Mesenchymal stem cell (in vitro differentiated cells and primary cell): ENCODE results near the gene ASB9.
"Not testable (repeated sequence)": the region's sequence is repeated elsewhere in the genome, so short reads cannot be mapped to it uniquely, and the experiment has no call there.

ENCODE experiments used
- DNase-seq: peaks from one replicate; pipeline ENCODE4 v3.0.0-alpha.2; 2013
- H2AFZ ChIP-seq: one replicate; pipeline ENCODE4 v1.6.1; 2013; ENCODE audit warnings: low read depth, mild to moderate bottlenecking, control low read depth, inconsistent platforms, low read length, moderate library complexity
- H2AK5ac ChIP-seq: 2 replicates; pipeline ENCODE4 v1.6.1; 2013; ENCODE audit warnings: low read length, moderate library complexity, mild to moderate bottlenecking, inconsistent platforms; ENCODE audit not compliant: severe bottlenecking
- H2BK120ac ChIP-seq: one replicate; pipeline ENCODE4 v1.6.1; 2013; ENCODE audit warnings: low read depth, mild to moderate bottlenecking, inconsistent platforms, low read length, moderate library complexity
- H2BK12ac ChIP-seq, 2 experiments: one replicate each; pipeline ENCODE4 v1.6.1; 2013; ENCODE audit warnings: inconsistent platforms in 2 of 2, low read length in 2 of 2, mild to moderate bottlenecking in 2 of 2, moderate library complexity in 2 of 2, control low read depth in 1 of 2
- H2BK15ac ChIP-seq: one replicate; pipeline ENCODE4 v1.6.1; 2013; ENCODE audit warnings: mild to moderate bottlenecking, low read depth, inconsistent platforms; ENCODE audit not compliant: poor library complexity, severe bottlenecking
- H2BK5ac ChIP-seq: 2 replicates; pipeline ENCODE4 v1.6.1; 2013; ENCODE audit warnings: low read depth, mild to moderate bottlenecking, low read length, control low read depth, inconsistent platforms; ENCODE audit not compliant: poor library complexity, severe bottlenecking
- H3K14ac ChIP-seq, 2 experiments: one replicate each; pipeline ENCODE4 v1.6.1; 2013; ENCODE audit warnings: inconsistent platforms in 2 of 2, low read length in 2 of 2, control low read depth in 1 of 2, mild to moderate bottlenecking in 1 of 2, moderate library complexity in 1 of 2
- H3K18ac ChIP-seq, 2 experiments: one replicate each; pipeline ENCODE4 v1.6.1; 2013; ENCODE audit warnings: inconsistent platforms in 2 of 2, low read length in 2 of 2, control low read depth in 1 of 2, low read depth in 1 of 2, mild to moderate bottlenecking in 1 of 2
- H3K23ac ChIP-seq, 2 experiments: one replicate each; pipeline ENCODE4 v1.6.1; 2013; ENCODE audit warnings: inconsistent platforms in 2 of 2, low read length in 2 of 2, mild to moderate bottlenecking in 2 of 2, moderate library complexity in 2 of 2, control low read depth in 1 of 2
- H3K27ac ChIP-seq: 2 replicates; pipeline ENCODE4 v1.5.1; 2013; ENCODE audit warnings: mild to moderate bottlenecking, moderate library complexity, low read length, control low read depth, inconsistent platforms; ENCODE audit not compliant: poor library complexity, severe bottlenecking
- H3K27me3 ChIP-seq, 2 experiments: 2 replicates each; pipeline versions ENCODE4 v1.6.1 to v1.7.0; 2013; ENCODE audit warnings: low read length in 2 of 2, mild to moderate bottlenecking in 2 of 2, moderate library complexity in 2 of 2, control low read depth in 1 of 2, inconsistent platforms in 1 of 2; ENCODE audit not compliant: control insufficient read depth in 1 of 2, insufficient read depth in 1 of 2
- H3K36me3 ChIP-seq, 2 experiments: 2 replicates each; pipeline versions ENCODE4 v1.6.1 to v1.7.0; 2013; ENCODE audit warnings: low read length in 2 of 2, control low read depth in 1 of 2, inconsistent platforms in 1 of 2, low read depth in 1 of 2, mild to moderate bottlenecking in 1 of 2; ENCODE audit not compliant: insufficient read depth in 2 of 2, control insufficient read depth in 1 of 2
- H3K4ac ChIP-seq, 2 experiments: one replicate each; pipeline ENCODE4 v1.6.1; 2013; ENCODE audit warnings: inconsistent platforms in 2 of 2, low read length in 2 of 2, mild to moderate bottlenecking in 2 of 2, moderate library complexity in 2 of 2, control low read depth in 1 of 2, low read depth in 1 of 2
- H3K4me1 ChIP-seq: 2 replicates; pipeline ENCODE4 v1.6.1; 2013; ENCODE audit warnings: low read depth, low read length, control low read depth; ENCODE audit not compliant: control insufficient read depth, insufficient read depth
- H3K4me2 ChIP-seq: 2 replicates; pipeline ENCODE4 v1.6.1; 2013; ENCODE audit warnings: low read length, mild to moderate bottlenecking, inconsistent platforms; ENCODE audit not compliant: poor library complexity, severe bottlenecking
- H3K4me3 ChIP-seq, 2 experiments: 2 replicates each; pipeline versions ENCODE4 v1.5.1 to v1.7.0; 2013; ENCODE audit warnings: low read length in 2 of 2, mild to moderate bottlenecking in 2 of 2, control low read depth in 1 of 2, low read depth in 1 of 2; ENCODE audit not compliant: insufficient read depth in 1 of 2
- H3K79me1 ChIP-seq: replicated peaks from 2 replicates; pipeline ENCODE4 v1.6.1; 2013; ENCODE audit warnings: mild to moderate bottlenecking, control low read depth, low read length, inconsistent platforms; ENCODE audit not compliant: poor library complexity, severe bottlenecking
- H3K9ac ChIP-seq: 2 replicates; pipeline ENCODE4 v1.7.0; 2013; ENCODE audit warnings: mild to moderate bottlenecking, low read length, moderate library complexity
- H3K9me3 ChIP-seq: 2 replicates; pipeline ENCODE4 v1.7.0; 2013; ENCODE audit warnings: mild to moderate bottlenecking, low read length; ENCODE audit not compliant: control insufficient read depth
- H4K8ac ChIP-seq: one replicate; pipeline ENCODE4 v1.6.1; 2013; ENCODE audit warnings: inconsistent platforms, mild to moderate bottlenecking, low read length, moderate library complexity
- H4K91ac ChIP-seq: one replicate; pipeline ENCODE4 v1.6.1; 2013; ENCODE audit warnings: mild to moderate bottlenecking, low read length, inconsistent platforms
- WGBS: methylation state at CpG from one replicate; pipeline ENCODE4 v1.1.7; 2013; ENCODE audit warnings: mixed read lengths; 5-methylcytosine and 5-hydroxymethylcytosine counted together

ASB9 gene

GRCh38 chrX:15200871-15201270 lies 69.0 kb downstream of the ASB9 start:
- no peak overlapping the region for H3K23ac ChIP-seq
- no peaks in the 10 kb centered on the region for H3K79me1 ChIP-seq
- no peak overlapping the region for H3K4ac ChIP-seq
- no peak overlapping the region for H3K9ac ChIP-seq
- no peak overlapping the region for H2BK5ac ChIP-seq
- no peaks in the 10 kb centered on the region for H3K27me3 ChIP-seq
- WGBS: 73% methylated on average over 2 of the region's 2 CpGs
- H4K91ac ChIP-seq: no peak overlapping the region
- no peak overlapping the region for H3K18ac ChIP-seq
- no peak overlapping the region for H2AFZ ChIP-seq
- H2BK12ac ChIP-seq: no peak overlapping the region
- no peak overlapping the region for H2BK120ac ChIP-seq
- H2BK15ac ChIP-seq: no peak overlapping the region
- H3K4me2 ChIP-seq: no peak overlapping the region
- no peak overlapping the region for H2AK5ac ChIP-seq
- H3K27ac ChIP-seq: no peak overlapping the region
- no peak for DNase-seq
- H3K9me3 ChIP-seq: no peaks in the 10 kb centered on the region
- H3K36me3 ChIP-seq: no peaks in the 10 kb centered on the region
- no peaks in the 10 kb centered on the region for H3K4me1 ChIP-seq
- no peak overlapping the region for H3K14ac ChIP-seq
- no peak overlapping the region for H3K4me3 ChIP-seq
- H4K8ac ChIP-seq: no peak overlapping the region

GRCh38 chrX:15198608-15199202 lies 71.2 kb downstream of the ASB9 start:
- H3K79me1 ChIP-seq, H3K4me2 ChIP-seq, H3K27ac ChIP-seq, H2BK120ac ChIP-seq, H3K4me1 ChIP-seq, H3K23ac ChIP-seq, H2BK15ac ChIP-seq, H3K14ac ChIP-seq, DNase-seq, H3K27me3 ChIP-seq, H3K4me3 ChIP-seq, H3K18ac ChIP-seq, H2BK5ac ChIP-seq, H4K91ac ChIP-seq, H4K8ac ChIP-seq, H3K9me3 ChIP-seq, H3K36me3 ChIP-seq, H2BK12ac ChIP-seq, H2AFZ ChIP-seq, H3K9ac ChIP-seq, H2AK5ac ChIP-seq, H3K4ac ChIP-seq: not testable (repeated sequence)
- WGBS: 100% methylated on average over 2 of the region's 2 CpGs

GRCh38 chrX:15194146-15194545 lies 75.7 kb downstream of the ASB9 start:
- Histone ChIP-seq H3K9me3 (no peaks in the 10 kb centered on the region), H2BK120ac (no peak overlapping the region), H3K14ac (no peak overlapping the region), H3K18ac (no peak overlapping the region), H3K36me3 (no peaks in the 10 kb centered on the region), H3K23ac (no peak overlapping the region), H2BK15ac (no peak overlapping the region), H2AFZ (no peak overlapping the region), H3K4me2 (no peak overlapping the region), H3K4ac (no peak overlapping the region), H2BK5ac (no peak overlapping the region), H4K91ac (no peak overlapping the region), H4K8ac (no peak overlapping the region), H3K27me3 (no peaks in the 10 kb centered on the region), H3K9ac (peak overlapping the region; percentile 24), H3K4me3 (no peak overlapping the region), H3K4me1 (no peaks in the 10 kb centered on the region), H3K27ac (no peak overlapping the region), H3K79me1 (no peaks in the 10 kb centered on the region), H2BK12ac (no peak overlapping the region), H2AK5ac (no peak overlapping the region)
- no peak for DNase-seq
- WGBS: 89% methylated on average over 2 of the region's 3 CpGs
